ENCODE data around the gene ANTXR2.

GRCh38 chr4:80113615-80114014 is 40.6 kb upstream of the ANTXR2 start:
- TF ChIP-seq CTCF (conservative IDR thresholded peaks at IDR 0.05; ENCODE audit: low read depth, low read length) (no peak), EZH2 (IDR thresholded peaks at IDR 0.05; ENCODE audit: borderline replicate concordance, low read depth, low read length, poor library complexity, severe bottlenecking) (no peak)
